NT2/D1 (cell line): ENCODE data around the gene SOSTDC1.

Source experiments
- SUZ12 ChIP-seq: IDR thresholded peaks from 2 replicates; pipeline ENCODE4 v1.6.1; 2011; ENCODE audit not compliant: insufficient read length, insufficient read depth; ENCODE audit errors: extremely low read depth
- ZNF274 ChIP-seq: IDR thresholded peaks from 2 replicates; pipeline ENCODE4 v1.6.1; 2011; ENCODE audit warnings: mild to moderate bottlenecking, low read depth, low read length

GRCh38 chr7:16471933-16472332 lies 6.4 kb upstream of the SOSTDC1 start:
- TF ChIP-seq SUZ12 (no peak), ZNF274 (no peak)
